HG03108 (cell line): ENCODE results near the gene ANXA7.
"Not testable (repeated sequence)": the region's sequence is repeated elsewhere in the genome, so short reads cannot be mapped to it uniquely, and the experiment has no call there.

Experiments
- ATAC-seq: cut with Tn5 transposase; IDR thresholded peaks from one replicate; pipeline ENCODE4 v1.9.1; 2021; ENCODE audit warnings: moderate library complexity; ENCODE audit not compliant: unreplicated experiment

Gene ANXA7

GRCh38 chr10:73408061-73408460 is 5.8 kb downstream of the ANXA7 start:
- ATAC-seq, result no peak

- no peak for ATAC-seq
Measured at GRCh38 chr10:73407495-73407894, 6.4 kb downstream of the ANXA7 start.

DNA sequence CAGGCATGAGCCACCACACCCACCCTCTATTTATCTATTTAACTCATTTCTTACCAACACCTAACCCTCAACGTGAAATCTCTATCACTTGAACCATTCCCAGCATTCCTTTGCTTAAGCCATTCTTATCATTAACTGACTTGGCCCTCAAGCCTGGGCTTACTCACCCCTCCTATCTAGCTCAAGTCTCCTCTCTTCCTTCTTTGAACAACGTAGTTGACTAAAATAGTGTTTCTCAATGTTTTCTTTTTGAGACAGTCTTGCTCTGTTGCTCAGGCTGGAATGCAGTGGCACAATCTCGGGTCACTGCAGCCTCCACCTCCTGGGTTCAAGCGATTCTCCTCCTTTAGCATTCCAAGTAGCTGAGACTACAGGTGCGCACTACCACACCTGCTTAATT is 7.0 kb downstream of the ANXA7 start:
- no peak for ATAC-seq

DNA sequence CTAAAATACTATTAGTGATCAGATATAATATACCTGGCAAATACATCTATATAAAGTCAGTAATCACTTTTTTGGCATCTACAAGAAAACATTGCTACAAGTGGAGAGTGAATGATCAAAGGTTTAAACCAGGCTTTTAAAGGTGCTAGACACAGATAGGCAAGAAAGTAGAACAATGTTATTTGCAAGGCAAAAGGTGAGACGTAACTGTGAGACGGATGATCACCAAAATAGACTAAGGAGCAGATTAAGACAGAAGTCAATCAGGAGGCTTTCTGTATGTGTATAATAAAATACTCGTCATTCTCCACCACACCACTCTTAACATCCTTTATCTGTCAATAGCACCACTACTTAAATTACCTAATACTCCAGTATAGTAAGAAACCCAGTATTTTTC is 8.3 kb downstream of the ANXA7 start:
- ATAC-seq, result no peak

DNA sequence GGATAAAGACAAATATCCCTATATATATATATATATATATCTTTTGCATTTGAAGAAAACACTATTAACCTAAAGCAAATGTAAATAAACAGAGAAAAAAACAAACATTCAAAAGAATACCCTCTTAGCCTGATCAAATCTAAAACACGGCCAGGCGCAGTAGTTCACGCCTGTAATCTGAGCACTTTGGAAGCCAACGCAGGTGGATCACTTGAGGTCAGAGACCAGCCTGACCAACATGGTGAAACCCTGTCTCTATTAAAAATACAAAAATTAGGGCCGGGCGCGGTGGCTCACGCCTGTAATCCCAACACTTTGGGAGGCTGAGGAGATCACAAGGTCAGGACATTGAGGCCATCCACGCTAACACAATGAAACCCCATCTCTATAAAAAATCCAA is 9.2 kb downstream of the ANXA7 start:
- no peak for ATAC-seq

- no peak for ATAC-seq
Measured at GRCh38 chr10:73401636-73402035, 12.2 kb downstream of the ANXA7 start.

GRCh38 chr10:73399063-73399462 is 14.8 kb downstream of the ANXA7 start:
- no peak for ATAC-seq

- no peak for ATAC-seq
Measured at GRCh38 chr10:73398024-73398423, 15.8 kb downstream of the ANXA7 start.

DNA sequence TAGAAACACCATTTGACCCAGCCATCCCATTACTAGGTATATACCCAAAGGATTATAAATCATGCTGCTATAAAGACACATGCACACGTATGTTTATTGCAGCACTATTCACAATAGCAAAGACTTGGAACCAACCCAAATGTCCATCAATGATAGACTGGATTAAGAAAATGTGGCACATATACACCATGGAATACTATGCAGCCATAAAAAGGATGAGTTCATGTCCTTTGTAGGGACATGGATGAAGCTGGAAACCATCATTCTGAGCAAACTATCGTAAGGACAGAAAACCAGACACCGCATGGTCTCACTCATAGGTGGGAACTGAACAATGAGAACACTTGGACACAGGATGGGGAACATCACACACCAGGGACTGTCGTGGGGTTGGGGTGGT is 19.5 kb downstream of the ANXA7 start:
- ATAC-seq, result not testable (repeated sequence)

DNA sequence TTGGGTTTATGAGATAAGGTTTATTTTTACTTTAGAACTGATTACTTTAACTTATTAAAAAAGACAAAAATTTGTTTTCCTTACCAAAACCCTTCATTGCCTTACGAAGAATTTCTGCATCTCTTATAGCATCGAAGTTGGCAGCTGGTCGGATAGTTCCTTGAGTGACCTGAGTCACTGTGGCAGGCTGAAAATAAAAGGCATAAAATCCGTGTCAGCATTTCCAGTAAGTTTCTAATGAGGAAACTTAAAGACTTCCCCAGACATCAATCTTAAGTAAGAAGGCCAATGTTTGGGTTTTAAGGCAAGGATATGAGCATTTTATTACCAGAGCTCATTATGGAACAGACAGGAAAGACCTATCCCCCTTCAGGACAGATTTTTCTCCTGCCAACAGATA is 25.6 kb downstream of the ANXA7 start:
- no peak for ATAC-seq

DNA sequence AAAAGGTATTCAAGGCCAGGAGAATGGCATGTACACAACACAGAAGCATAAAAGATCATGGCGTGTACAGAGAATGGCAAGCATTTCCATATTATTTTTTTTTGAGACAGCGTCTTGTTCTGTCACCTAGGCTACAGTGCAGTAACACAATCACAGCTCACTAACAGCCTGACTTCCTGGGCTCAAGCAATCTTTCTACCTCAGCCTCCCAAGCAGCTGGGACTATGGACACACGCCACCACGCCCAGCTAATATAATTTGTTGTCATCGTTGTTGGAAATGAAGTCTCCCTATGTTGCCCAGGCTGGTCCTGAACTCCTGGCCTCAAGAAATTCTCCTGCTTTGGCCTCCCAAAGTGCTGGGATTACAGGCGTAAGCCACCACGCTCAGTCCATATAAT is 27.3 kb downstream of the ANXA7 start:
- ATAC-seq, result no peak

- ATAC-seq, result no peak
Measured at GRCh38 chr10:73379064-73379748, 34.7 kb downstream of the ANXA7 start.

DNA sequence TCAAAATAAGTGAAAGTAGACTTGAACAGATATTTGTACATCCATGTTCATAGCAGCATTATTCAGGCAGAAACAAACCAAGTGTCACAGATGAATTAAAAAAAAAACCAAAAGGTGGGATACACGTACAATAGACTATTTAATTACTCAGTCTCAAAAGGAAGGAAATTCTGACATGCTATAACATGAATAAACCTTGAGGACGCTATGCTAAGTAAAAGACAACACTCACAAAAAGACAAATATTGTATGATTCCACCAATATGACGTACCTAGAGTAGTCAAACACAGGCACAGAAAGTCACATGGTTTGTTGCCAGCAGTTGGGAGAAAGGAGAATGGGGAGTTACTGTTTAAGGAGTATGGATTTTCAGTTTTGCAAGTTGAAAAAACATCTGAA is 37.2 kb downstream of the ANXA7 start:
- ATAC-seq, result no peak

DNA sequence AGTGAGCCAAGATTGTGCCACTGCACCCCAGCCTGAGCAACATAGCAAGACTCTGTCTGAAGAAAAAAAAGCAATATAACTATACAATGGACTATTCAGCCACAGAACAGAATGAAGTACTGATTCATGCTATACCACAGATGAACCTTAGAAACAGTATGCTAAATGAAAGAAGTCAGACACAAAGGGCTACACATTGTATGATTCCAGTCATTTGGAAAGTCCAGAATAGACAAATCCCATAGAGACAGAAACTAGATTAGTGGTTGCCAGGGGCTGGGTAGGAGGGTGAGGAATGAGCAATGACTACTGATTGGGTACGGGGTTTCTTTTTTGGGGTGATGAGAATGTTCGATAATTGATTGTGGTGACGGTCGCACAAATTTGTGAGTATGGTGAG is 45.6 kb downstream of the ANXA7 start:
- no peak for ATAC-seq

DNA sequence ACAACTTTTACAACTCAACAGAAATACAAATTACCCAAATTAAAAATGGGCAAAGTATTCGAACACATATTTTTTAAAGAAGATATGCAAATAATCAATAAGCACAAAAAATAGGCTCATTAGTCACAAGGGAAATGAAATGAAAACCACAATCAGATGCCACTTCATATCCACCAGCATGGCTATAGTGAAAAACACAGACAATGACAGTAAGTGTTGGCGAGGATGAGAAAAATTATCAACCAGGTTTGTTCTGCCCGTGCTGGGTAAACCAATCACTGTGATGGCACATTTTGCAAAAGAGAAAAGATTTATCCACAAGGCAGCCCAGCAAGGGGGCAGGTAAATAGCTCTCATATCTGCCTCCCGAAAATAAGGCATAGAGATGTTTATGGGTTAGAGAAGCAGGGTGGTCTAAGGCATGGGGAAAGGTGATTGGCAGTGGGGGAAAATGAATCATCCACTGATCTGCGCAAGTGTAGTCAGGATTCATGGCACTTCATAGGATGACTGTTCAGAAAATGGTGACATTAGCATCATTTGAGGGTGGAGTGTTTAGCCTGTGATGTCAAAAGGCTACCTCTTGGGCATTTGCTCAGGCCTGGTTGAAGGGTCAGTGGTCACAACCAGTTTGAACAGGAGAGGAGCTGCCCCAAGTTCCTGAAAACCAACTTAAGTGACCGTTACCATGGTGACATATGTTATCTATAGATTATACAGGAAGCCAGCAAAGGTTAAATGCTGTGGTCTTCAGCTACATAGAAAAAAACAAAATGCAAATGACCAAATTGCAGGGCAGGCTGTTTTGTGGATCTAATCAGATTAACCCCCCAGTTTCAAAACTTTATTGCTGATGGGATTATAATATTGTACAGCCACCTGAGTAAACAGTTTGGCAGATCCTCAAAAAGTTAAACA is 47.2 kb downstream of the ANXA7 start:
- ATAC-seq, result no peak

DNA sequence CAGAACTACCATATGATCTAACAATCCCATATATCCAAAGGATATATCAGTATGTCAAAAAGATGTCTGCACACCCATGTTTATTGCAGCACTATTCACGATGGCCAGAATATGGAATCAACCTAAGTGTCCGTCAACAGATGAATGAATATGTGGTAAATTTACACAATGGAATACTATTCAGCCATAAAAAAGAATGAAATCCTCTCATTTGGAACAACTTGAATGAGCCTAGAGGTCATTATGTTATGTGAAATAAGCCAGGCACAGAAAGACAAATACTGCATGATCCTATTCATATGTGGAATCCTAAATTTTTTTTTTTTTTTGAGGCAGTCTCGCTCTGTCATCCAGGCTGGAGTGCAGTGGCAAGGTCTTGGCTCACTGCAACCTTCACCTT is 48.9 kb downstream of the ANXA7 start:
- ATAC-seq, result no peak

- ATAC-seq, result no peak
Measured at GRCh38 chr10:73359492-73359891, 54.4 kb downstream of the ANXA7 start.

DNA sequence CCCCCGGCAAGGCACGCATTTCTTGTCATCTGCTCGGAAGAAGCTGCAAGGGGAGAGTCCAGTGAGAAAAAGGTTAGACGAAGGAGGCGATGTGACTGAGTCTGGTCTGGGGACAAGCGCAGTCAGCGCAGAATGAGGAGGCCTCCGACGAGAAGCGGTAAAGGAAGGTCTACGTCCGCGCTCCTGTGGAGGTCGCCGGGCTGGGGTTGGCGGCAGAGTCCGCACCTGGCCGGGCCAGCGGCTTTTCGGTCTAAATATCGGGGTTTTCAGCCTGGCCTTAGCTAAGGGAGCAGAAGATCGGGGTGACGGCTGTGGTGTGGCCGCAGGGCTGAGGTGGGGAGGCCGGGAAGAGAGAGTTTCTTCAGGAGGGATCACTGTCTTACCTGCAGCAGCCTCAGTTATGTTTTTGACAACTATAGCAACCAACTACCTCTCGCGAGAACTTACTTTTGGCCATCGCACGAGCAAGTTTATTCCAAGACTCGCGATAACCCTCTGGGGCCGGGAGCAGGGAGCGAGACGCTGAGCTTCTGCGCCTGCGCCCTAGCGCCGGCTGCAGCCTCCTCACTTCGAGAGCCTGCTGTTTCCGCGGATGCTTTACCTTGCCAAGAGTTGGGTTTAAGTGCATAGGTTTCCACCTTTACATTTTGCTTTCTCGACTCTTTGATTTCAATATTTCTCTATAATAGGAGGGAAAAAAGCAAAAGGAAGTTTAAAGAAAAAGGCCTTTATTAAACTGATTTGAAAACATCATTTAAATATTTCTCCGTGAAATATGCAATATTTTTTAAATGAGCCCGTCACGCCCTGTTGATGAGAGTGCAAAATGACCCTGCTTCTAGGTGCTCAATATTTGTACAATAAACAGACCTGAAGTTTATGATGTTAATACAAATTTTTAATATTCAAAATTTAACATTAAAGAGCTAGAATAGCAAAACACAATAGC is 55.3 kb downstream of the ANXA7 start, which contains the start of gene CFAP70:
TSS of gene CFAP70 (minus strand) at position 534 of the 949 bp plus-strand sequence. CDS start 4,068 bp downstream, outside the sequence.
- ATAC-seq, result peak; percentile 95

GRCh38 chr10:73357821-73358220 is 56.0 kb downstream of the ANXA7 start:
- ATAC-seq, result no peak

DNA sequence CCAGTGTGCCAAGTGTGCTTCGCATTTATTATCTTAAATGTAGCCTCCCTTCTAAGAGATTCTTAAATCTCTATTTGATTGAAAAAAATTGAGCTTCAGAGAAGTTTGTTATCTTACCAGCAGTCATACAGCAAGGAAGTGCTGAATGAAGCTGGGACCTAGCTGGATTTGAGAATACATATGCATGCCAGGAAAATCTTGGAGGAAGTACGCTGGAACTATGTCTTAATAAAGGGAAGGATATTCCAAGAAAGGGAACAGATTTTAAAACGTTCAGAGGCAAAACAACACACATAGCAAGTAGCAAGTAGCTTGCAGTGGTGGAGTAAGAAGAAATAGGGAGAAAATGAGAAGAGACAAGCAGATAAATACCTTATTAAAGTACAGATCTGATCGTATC is 56.7 kb downstream of the ANXA7 start:
- ATAC-seq, result no peak

GRCh38 chr10:73344269-73344668 is 69.6 kb downstream of the ANXA7 start:
- no peak for ATAC-seq
